ENCODE results near the gene CCL18.
"Not testable (repeated sequence)": the region's sequence is repeated elsewhere in the genome, so short reads cannot be mapped to it uniquely, and the experiment has no call there.

- not testable (repeated sequence) for TF ChIP-seq CTCF (conservative IDR thresholded peaks at IDR 0.05; ENCODE audit: low read depth, low read length); POLR2A (IDR thresholded peaks at IDR 0.05; ENCODE audit: low read depth, low read length); RAD21 (IDR thresholded peaks at IDR 0.05; ENCODE audit: low read length); MAZ (IDR thresholded peaks at IDR 0.05; ENCODE audit: borderline replicate concordance, low read depth, low read length); SMC3 (IDR thresholded peaks at IDR 0.05; ENCODE audit: low read depth, low read length); FOS (IDR thresholded peaks at IDR 0.05; ENCODE audit: low read depth, low read length)
These were observed 39.4 kb downstream of the CCL18 start, which contains the start of gene CCL4 for GRCh38 chr17:36103401-36103975.
